Sigmoid colon (tissue), 4 donors: ENCODE measurements around the gene PNMA8B.

Experiments used
- EP300 ChIP-seq, 4 donors: sonication (generic); formaldehyde crosslinking; IDR thresholded peaks; one replicate each; pipeline ENCODE4 v1.6.1; 2017; ENCODE audit warnings: antibody characterized with exemption in 4 of 4
- POLR2AphosphoS5 ChIP-seq, 4 donors: sonication (generic); formaldehyde crosslinking; IDR thresholded peaks; one replicate each; pipeline ENCODE4 v1.6.1; 2017; ENCODE audit warnings: antibody characterized with exemption in 4 of 4

DNA sequence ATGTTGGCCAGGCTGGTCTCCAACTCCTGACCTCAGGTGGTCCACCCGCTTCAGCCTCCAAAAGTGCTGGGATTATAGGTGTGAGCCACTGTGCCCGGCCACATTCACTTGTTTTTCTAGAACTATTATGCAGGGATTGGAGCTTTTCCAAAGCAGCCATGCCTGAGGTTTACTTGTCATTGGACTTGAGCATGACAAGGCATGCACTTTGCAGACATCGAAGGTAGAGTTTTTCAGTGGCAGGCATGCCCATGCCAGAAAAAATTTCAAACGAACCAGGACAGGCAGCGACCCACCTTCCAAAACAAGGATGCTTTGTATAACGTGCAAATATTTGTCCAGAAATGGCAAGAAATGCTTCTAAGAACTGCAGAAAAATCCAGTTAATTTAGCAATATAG, 42.0 kb downstream of the PNMA8B start:
- TF ChIP-seq POLR2AphosphoS5 (IDR thresholded peaks at IDR 0.05) = no peak
- TF ChIP-seq EP300 (IDR thresholded peaks at IDR 0.05) = no peak
